GM12873 (cell line): ENCODE results near the gene UCHL5.

Source experiments
- CTCF ChIP-seq: IDR thresholded peaks from 2 replicates; pipeline ENCODE4 v1.5.1; 2012; ENCODE audit warnings: low read depth, mild to moderate bottlenecking, moderate library complexity, low read length, control low read depth; ENCODE audit not compliant: insufficient read depth; ENCODE audit errors: missing control alignments

Gene UCHL5

GRCh38 chr1:193062698-193063463, 3.7 kb upstream of the UCHL5 start:
- TF ChIP-seq CTCF, result no peak

GRCh38 chr1:193060938-193061337, 1.8 kb upstream of the UCHL5 start:
- TF ChIP-seq CTCF, result no peak

GRCh38 chr1:193060406-193060805, 1.2 kb upstream of the UCHL5 start:
- no peak for TF ChIP-seq CTCF

- no peak for TF ChIP-seq CTCF
Measured at GRCh38 chr1:193060115-193060403, 899 bp upstream of the UCHL5 start.

GRCh38 chr1:193058529-193059281, 455 bp downstream of the UCHL5 start:
- TF ChIP-seq CTCF, result no peak

GRCh38 chr1:193054169-193054675, 4.9 kb downstream of the UCHL5 start:
- no peak for TF ChIP-seq CTCF
